GM19239 (cell line): Measurements from ENCODE around the gene SMIM10L1.

ENCODE experiments used
- DNase-seq: peaks from one replicate; pipeline ENCODE4 v3.0.0; 2011; ENCODE audit warnings: low spot score; ENCODE audit not compliant: insufficient read length
- FAIRE-seq: peaks from 2 replicates; lab custom pipeline; 2011; peaks lifted over from hg19 to GRCh38; lab: Jason Lieb, UNC

The SMIM10L1 gene

GRCh38 chr12:11182529-11182928, 11.5 kb downstream of the SMIM10L1 start:
- DNase-seq = no peak

GRCh38 chr12:11183011-11183410, 12.0 kb downstream of the SMIM10L1 start:
- FAIRE-seq = no peak

More at GRCh38 chr12:11182529-11182928, 11.5 kb downstream of the SMIM10L1 start:
- no peak for FAIRE-seq

GRCh38 chr12:11186837-11187236, 15.8 kb downstream of the SMIM10L1 start, which contains the start of gene TAS2R42:
TSS of gene TAS2R42 (minus strand) at chr12:11186937. CDS start at chr12:11186937, 0 bp downstream.
- FAIRE-seq = no peak

More at GRCh38 chr12:11183011-11183410, 12.0 kb downstream of the SMIM10L1 start:
- no peak for DNase-seq

GRCh38 chr12:11202811-11203210, 31.8 kb downstream of the SMIM10L1 start:
- no peak for DNase-seq
- no peak for FAIRE-seq

More at GRCh38 chr12:11186837-11187236, 15.8 kb downstream of the SMIM10L1 start, which contains the start of gene TAS2R42:
- no peak for DNase-seq

- FAIRE-seq = no peak
- no peak for DNase-seq
These were observed 33.2 kb downstream of the SMIM10L1 start for GRCh38 chr12:11204173-11204572.

GRCh38 chr12:11209113-11209512, 38.1 kb downstream of the SMIM10L1 start:
- DNase-seq (no peak), FAIRE-seq (no peak)
